CD4-positive, CD25-positive, alpha-beta regulatory T cell (primary cell): ENCODE measurements around the gene ZDHHC14. TPM values are rescaled to one million over a fixed set of nuclear protein-coding genes. Genes with fewer than 3 reads are reported as not detected.
"Not testable (repeated sequence)": the region's sequence is repeated elsewhere in the genome, so short reads cannot be mapped to it uniquely, and the experiment has no call there.

ENCODE experiments used
- ATAC-seq, 2 donors: fragments of 150-1000 bp; cut with Tn5 transposase; one replicate each; pipeline ENCODE4 v1.10.0; 2021; ENCODE audit warnings: low read depth in 2 of 2, moderate number of reproducible peaks in 2 of 2, moderate library complexity in 1 of 2
- DNase-seq, 3 donors: peaks; one replicate each; pipeline versions ENCODE4 v3.0.0 to v3.0.0-alpha.2; 2012 to 2022; ENCODE audit warnings: mixed read lengths in 1 of 3
- H3K27ac ChIP-seq: one replicate; pipeline ENCODE4 v1.7.0; 2013; ENCODE audit warnings: mild to moderate bottlenecking, low read length; ENCODE audit not compliant: insufficient read depth, poor library complexity, severe bottlenecking
- H3K27me3 ChIP-seq: one replicate; pipeline ENCODE4 v1.7.0; 2013; ENCODE audit warnings: low read length; ENCODE audit not compliant: control insufficient read depth, insufficient read depth
- H3K36me3 ChIP-seq: one replicate; pipeline ENCODE4 v1.7.0; 2013; ENCODE audit warnings: mild to moderate bottlenecking, low read length, moderate library complexity; ENCODE audit not compliant: control insufficient read depth, insufficient read depth
- H3K4me1 ChIP-seq: 2 replicates; pipeline ENCODE4 v1.7.0; 2013; ENCODE audit warnings: mild to moderate bottlenecking, low read length; ENCODE audit not compliant: insufficient read depth, control insufficient read depth, poor library complexity, severe bottlenecking
- H3K4me3 ChIP-seq: one replicate; pipeline ENCODE4 v1.7.0; 2013; ENCODE audit warnings: low read depth, mild to moderate bottlenecking, low read length, moderate library complexity
- H3K9me3 ChIP-seq, 2 experiments: 1 replicate in 1 of 2; 2 replicates in 1 of 2; pipeline ENCODE4 v1.7.0; 2013; ENCODE audit warnings: low read length in 2 of 2, mild to moderate bottlenecking in 1 of 2, moderate library complexity in 1 of 2; ENCODE audit not compliant: control insufficient read depth in 2 of 2
- H3K27ac Mint-ChIP-seq, 3 donors: one replicate each; pipeline ENCODE4 v1.8.0; 2020 to 2022; ENCODE audit warnings: mild to moderate bottlenecking in 3 of 3, mixed read lengths in 3 of 3, moderate library complexity in 2 of 3
- H3K27me3 Mint-ChIP-seq: one replicate; pipeline ENCODE4 v1.8.0; 2022; ENCODE audit warnings: mild to moderate bottlenecking, mixed read lengths
- H3K36me3 Mint-ChIP-seq: one replicate; pipeline ENCODE4 v1.8.0; 2020; ENCODE audit warnings: mixed read lengths
- H3K4me1 Mint-ChIP-seq, 4 donors: one replicate each; pipeline ENCODE4 v1.8.0; 2020 to 2022; ENCODE audit warnings: mixed read lengths in 4 of 4, mild to moderate bottlenecking in 1 of 4
- H3K4me3 Mint-ChIP-seq, 4 donors: one replicate each; pipeline ENCODE4 v1.8.0; 2020 to 2022; ENCODE audit warnings: mild to moderate bottlenecking in 4 of 4, mixed read lengths in 4 of 4, moderate library complexity in 3 of 4
- H3K9me3 Mint-ChIP-seq, 7 donors: one replicate each; pipeline ENCODE4 v1.8.0; 2020 to 2022; ENCODE audit warnings: mixed read lengths in 7 of 7, mild to moderate bottlenecking in 3 of 7, moderate library complexity in 2 of 7
- polyA plus RNA-seq, 4 donors: library from polyadenylated mRNA; unstranded; fragments of 300-500 nt; fragmentation: Illumina TruSeq; gene quantifications; one replicate each; pipeline ENCODE4 v1.2.3, GENCODE V29; 2021
- total RNA-seq: library from RNA; stranded (reverse); gene quantifications from one replicate; pipeline ENCODE4 v1.2.3, GENCODE V29; 2022

The ZDHHC14 gene
- total and polyA plus RNA-seq, 5 donors from 2014 or later: 0.29 to 4.2 (median 1.0) TPM

DNA sequence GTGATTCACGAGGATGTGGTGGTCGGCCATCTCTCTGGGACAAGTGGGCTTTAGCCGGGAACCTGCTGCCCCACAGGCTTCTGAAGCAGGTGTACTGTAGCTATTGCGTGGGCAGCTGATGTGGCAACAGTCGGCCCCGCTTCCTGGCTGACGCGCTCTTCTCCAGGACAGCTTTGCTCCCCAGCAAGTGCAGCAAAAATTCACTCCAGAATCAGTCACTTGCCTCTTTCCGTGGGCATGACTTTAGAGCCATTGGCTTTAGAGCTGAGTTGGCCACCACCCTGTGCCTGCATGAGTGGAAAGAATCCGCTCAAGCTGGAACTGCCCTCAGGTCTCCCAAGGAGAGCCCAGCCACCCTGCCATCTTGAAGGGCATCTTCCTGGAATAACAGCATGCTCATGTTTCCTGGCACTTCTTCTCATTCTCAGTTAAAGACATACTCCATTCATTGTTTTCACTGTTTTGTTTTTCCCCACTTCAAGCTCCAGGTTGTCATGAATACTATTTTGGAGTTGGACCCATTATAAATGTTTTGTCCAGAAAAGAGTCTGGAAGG is 178.3 kb downstream of the ZDHHC14 start:
- no peak overlapping the region for H3K4me3 Mint-ChIP-seq
- H3K27ac ChIP-seq: no peak overlapping the region
- no peak overlapping the region for H3K27ac Mint-ChIP-seq
- no peak for ATAC-seq
- no peaks in the 10 kb centered on the region for H3K4me1 ChIP-seq
- no peaks in the 10 kb centered on the region for H3K36me3 Mint-ChIP-seq
- no peaks in the 10 kb centered on the region for H3K27me3 ChIP-seq
- no peak overlapping the region for H3K4me3 ChIP-seq
- DNase-seq: no peak
- no peaks in the 10 kb centered on the region for H3K36me3 ChIP-seq
- no peaks in the 10 kb centered on the region for H3K9me3 Mint-ChIP-seq
- H3K27me3 Mint-ChIP-seq: peaks cover 9% of the 10 kb centered on the region
- H3K9me3 ChIP-seq: no peaks in the 10 kb centered on the region
- H3K4me1 Mint-ChIP-seq: peaks cover 0 to 4% (median 1%) of the 10 kb centered on the region in 4 donors

DNA sequence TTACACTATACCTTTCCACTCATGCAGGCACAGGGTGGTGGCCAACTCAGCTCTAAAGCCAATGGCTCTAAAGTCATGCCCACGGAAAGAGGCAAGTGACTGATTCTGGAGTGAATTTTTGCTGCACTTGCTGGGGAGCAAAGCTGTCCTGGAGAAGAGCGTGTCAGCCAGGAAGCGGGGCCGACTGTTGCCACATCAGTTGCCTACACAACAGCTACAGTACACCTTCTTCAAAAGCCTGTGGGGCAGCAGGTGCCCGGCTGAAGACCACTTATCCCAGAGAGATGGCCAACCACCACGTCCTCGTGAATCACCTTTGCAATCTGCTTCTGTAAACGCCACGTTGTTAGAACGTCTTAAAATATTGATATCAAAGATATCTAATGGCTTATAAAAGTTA is 179.1 kb downstream of the ZDHHC14 start:
- H3K4me1 Mint-ChIP-seq, H3K4me1 ChIP-seq, DNase-seq, H3K27me3 Mint-ChIP-seq, H3K36me3 Mint-ChIP-seq, ATAC-seq, H3K9me3 Mint-ChIP-seq, H3K4me3 ChIP-seq, H3K9me3 ChIP-seq, H3K36me3 ChIP-seq, H3K27ac ChIP-seq, H3K4me3 Mint-ChIP-seq, H3K27me3 ChIP-seq, H3K27ac Mint-ChIP-seq: not testable (repeated sequence)

DNA sequence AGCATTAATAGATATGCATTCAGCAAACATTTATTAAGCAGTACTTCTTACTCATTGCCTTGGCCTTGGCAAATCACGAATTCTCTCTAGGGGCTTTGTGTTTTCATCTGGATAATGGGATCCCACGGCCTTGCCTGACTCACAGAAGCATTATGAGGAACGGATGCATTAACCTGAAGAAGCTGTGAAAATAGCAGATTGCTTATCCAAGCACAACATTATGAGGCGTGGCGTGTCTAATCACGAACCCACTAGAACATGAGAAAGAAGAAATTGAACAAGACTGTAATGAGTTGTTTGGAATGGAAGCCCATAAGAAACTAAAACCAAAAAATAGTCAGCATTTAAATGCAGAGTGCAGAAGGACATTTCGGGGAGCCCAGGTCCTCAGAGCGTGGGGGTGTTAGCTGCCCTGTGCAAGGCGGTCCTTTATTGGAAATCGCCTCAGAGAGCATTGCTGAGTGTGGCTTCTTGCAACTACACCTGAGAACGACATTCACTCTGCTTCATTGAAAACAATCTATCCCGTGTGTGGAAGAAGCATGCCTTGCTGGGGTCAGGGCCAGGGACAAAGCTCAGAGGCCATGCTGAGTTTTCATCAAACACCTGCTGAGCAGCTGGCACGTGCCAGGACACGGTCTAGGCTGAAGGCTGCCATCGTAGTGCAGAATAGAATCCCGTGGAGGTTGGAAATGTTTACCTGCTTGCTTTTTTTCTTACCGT is 179.9 kb downstream of the ZDHHC14 start:
- Histone ChIP-seq H3K9me3 (no peaks in the 10 kb centered on the region), H3K36me3 (no peaks in the 10 kb centered on the region), H3K4me1 (no peaks in the 10 kb centered on the region), H3K4me3 (no peak overlapping the region), H3K27me3 (no peaks in the 10 kb centered on the region), H3K27ac (no peak overlapping the region)
- no peak overlapping the region for H3K27ac Mint-ChIP-seq
- no peaks in the 10 kb centered on the region for H3K9me3 Mint-ChIP-seq
- H3K27me3 Mint-ChIP-seq: peaks cover 5% of the 10 kb centered on the region
- no peak overlapping the region for H3K4me3 Mint-ChIP-seq
- H3K36me3 Mint-ChIP-seq: no peaks in the 10 kb centered on the region
- H3K4me1 Mint-ChIP-seq: peaks cover 0 to 4% (median 1%) of the 10 kb centered on the region in 4 donors
- ATAC-seq (no peak), DNase-seq (no peak)

DNA sequence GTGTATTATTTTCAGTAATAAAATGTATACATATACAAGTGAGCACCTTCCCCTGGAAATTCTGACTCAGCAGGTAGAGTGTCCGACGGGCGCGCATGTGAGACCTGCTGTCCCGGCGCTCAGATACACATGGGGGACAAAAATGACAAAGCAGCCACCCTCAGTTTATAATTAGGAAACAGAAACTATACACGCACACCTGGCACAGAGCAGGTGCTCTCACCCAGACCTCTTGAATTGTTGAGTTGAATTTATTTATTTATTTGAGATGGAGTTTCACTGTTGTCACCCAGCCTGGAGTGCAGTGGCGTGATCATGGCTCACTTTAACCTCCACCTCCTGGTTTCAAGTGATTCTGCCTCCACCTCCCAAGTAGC is 180.4 kb downstream of the ZDHHC14 start:
- H3K36me3 Mint-ChIP-seq: no peaks in the 10 kb centered on the region
- H3K4me3 ChIP-seq: no peak overlapping the region
- H3K27ac Mint-ChIP-seq: no peak overlapping the region
- ATAC-seq (no peak), DNase-seq (no peak)
- no peaks in the 10 kb centered on the region for H3K9me3 ChIP-seq
- no peaks in the 10 kb centered on the region for H3K9me3 Mint-ChIP-seq
- H3K27me3 ChIP-seq: no peaks in the 10 kb centered on the region
- H3K4me3 Mint-ChIP-seq: no peak overlapping the region
- H3K4me1 Mint-ChIP-seq: peaks cover 0 to 4% (median 1%) of the 10 kb centered on the region in 4 donors
- no peaks in the 10 kb centered on the region for H3K36me3 ChIP-seq
- H3K4me1 ChIP-seq: no peaks in the 10 kb centered on the region
- peaks cover 5% of the 10 kb centered on the region for H3K27me3 Mint-ChIP-seq
- no peak overlapping the region for H3K27ac ChIP-seq

DNA sequence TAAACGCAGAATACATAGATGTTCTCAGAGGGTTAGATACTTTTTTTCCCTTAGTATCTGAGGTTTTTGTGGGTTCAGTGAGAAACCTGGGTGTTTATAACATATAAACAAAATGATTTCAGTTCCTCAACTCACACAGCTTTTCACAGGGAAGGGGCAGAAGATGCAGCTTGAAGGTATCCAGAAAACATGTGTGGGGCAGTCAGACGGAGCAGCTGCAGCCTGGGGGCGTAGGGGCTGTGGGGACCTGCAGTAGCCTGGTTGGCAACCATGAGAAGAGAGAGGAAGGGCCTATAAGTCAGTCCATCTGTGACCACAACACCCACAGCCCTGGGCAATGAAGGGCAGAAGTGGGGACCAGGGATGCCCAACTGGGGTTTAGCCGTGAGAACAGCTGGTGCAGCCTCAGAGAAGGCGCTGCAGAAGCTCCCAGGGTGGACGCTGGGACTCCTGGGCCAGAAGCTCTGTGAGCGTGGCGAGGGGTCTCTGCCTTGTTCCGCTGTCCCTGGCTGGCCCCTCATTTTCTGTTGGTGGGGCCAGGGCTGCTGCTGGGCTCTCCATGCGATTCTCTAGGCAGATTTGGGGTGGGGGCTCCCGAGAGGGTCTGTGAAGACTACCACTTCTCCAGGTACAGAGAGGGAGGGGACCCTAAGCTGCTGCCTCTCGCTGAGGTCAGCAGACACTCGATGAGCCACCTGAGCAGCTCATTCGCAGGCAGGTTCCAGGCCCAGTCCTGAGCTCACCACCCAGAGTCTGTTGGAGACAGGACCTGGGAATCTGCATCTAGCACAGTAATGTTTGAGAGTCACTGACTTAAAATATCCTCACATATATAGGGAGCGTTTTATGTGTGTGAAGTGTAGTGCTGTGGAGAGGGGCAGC is 181.2 kb downstream of the ZDHHC14 start:
- H3K4me3 ChIP-seq: no peak overlapping the region
- no peak overlapping the region for H3K27ac ChIP-seq
- H3K4me3 Mint-ChIP-seq: no peak overlapping the region
- peaks cover 5% of the 10 kb centered on the region for H3K27me3 Mint-ChIP-seq
- no peak for DNase-seq
- no peaks in the 10 kb centered on the region for H3K9me3 ChIP-seq
- no peaks in the 10 kb centered on the region for H3K36me3 ChIP-seq
- peaks cover 0 to 4% (median 2%) of the 10 kb centered on the region in 4 donors for H3K4me1 Mint-ChIP-seq
- no peaks in the 10 kb centered on the region for H3K9me3 Mint-ChIP-seq
- H3K4me1 ChIP-seq: no peaks in the 10 kb centered on the region
- H3K27ac Mint-ChIP-seq: no peak overlapping the region
- no peak for ATAC-seq
- no peaks in the 10 kb centered on the region for H3K27me3 ChIP-seq
- H3K36me3 Mint-ChIP-seq: no peaks in the 10 kb centered on the region

DNA sequence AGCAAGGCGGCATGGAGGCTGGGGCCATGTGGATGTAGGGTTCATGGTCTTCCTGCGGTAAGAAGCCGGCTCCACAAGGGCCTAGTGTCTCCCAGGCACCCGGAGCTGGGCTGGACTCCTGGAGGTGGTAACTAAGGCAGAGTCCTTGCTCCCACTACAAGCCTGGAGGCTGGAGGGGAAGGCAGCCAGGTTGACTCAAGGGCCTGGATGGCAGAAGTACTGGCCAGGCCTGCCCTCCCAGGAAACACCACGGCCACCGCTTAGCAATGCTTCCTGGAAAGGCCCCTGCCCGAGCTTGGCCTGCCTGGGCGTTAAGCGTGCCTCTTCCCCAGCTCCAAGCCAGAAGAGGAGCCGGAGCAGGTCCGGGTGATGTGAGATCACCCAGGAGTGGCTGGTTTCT is 182.0 kb downstream of the ZDHHC14 start:
- H3K36me3 Mint-ChIP-seq: no peaks in the 10 kb centered on the region
- H3K4me3 ChIP-seq: no peak overlapping the region
- ATAC-seq: no peak
- no peak overlapping the region for H3K4me3 Mint-ChIP-seq
- no peak for DNase-seq
- no peaks in the 10 kb centered on the region for H3K9me3 Mint-ChIP-seq
- H3K27ac Mint-ChIP-seq: no peak overlapping the region
- H3K9me3 ChIP-seq: no peaks in the 10 kb centered on the region
- H3K36me3 ChIP-seq: no peaks in the 10 kb centered on the region
- H3K27me3 ChIP-seq: no peaks in the 10 kb centered on the region
- peaks cover 5% of the 10 kb centered on the region for H3K27me3 Mint-ChIP-seq
- peaks cover 0 to 4% (median 2%) of the 10 kb centered on the region in 4 donors for H3K4me1 Mint-ChIP-seq
- no peak overlapping the region for H3K27ac ChIP-seq
- H3K4me1 ChIP-seq: no peaks in the 10 kb centered on the region

DNA sequence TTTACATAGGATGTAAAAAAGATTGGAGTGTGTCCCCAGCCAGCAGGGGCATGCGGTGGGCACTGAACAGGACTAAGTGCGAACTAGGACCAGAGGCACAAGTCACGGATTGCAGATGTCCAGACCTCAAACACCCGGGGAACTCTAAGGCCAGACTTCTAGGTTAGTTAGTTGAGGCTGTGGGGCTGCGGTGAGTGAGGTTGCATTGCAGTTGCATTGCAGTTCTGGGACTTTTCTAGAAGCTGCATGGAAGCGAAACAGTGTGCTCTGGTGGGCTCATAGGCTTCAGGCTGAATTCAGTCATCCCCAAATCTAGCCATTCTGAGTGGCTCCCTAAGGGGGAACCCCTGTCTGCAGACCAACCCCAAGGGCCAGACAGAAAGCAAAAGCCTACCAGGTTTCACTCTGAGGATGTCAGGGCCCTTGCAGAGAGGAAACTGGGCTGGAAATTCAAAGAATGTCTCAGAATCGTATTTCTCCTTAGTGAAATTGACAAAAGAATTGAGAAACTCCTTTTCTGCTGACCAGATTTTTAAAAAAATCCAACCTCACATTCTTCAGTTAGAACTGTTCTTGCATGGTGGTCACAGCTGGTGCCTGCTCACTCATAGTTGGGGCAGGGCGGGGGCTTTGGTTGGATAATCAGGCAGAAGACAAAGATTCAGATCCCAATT is 182.8 kb downstream of the ZDHHC14 start:
- Mint-ChIP-seq H3K4me1 (peaks cover 0 to 4% (median 2%) of the 10 kb centered on the region in 4 donors), H3K27ac (no peak overlapping the region), H3K27me3 (peaks cover 3% of the 10 kb centered on the region), H3K36me3 (no peaks in the 10 kb centered on the region), H3K9me3 (no peaks in the 10 kb centered on the region), H3K4me3 (no peak overlapping the region)
- Histone ChIP-seq H3K9me3 (no peaks in the 10 kb centered on the region), H3K36me3 (no peaks in the 10 kb centered on the region), H3K4me1 (no peaks in the 10 kb centered on the region), H3K27ac (no peak overlapping the region), H3K27me3 (no peaks in the 10 kb centered on the region), H3K4me3 (no peak overlapping the region)
- DNase-seq: peak in 1 of 3 donors; percentile 38
- ATAC-seq: peak in 1 of 2 donors; percentile 35
